IPS-20b (cell line): ENCODE data around the gene PRR20E.

Experiments
- H3K27ac ChIP-seq: one replicate; pipeline ENCODE4 v1.5.1; 2013; ENCODE audit warnings: low read length
- H3K27me3 ChIP-seq: 2 replicates; pipeline ENCODE4 v1.6.1; 2013; ENCODE audit warnings: mild to moderate bottlenecking, low read length, inconsistent platforms; ENCODE audit not compliant: insufficient read depth
- H3K36me3 ChIP-seq: 2 replicates; pipeline ENCODE4 v1.6.1; 2013; ENCODE audit warnings: low read depth, mild to moderate bottlenecking, inconsistent platforms, low read length, moderate library complexity; ENCODE audit not compliant: insufficient read depth
- H3K4me1 ChIP-seq: 2 replicates; pipeline ENCODE4 v1.6.1; 2013; ENCODE audit warnings: mild to moderate bottlenecking, control low read depth, inconsistent platforms, low read length, moderate library complexity; ENCODE audit not compliant: insufficient read depth
- H3K4me3 ChIP-seq: 2 replicates; pipeline ENCODE4 v1.5.1; 2013; ENCODE audit warnings: mild to moderate bottlenecking, low read length, inconsistent platforms
- H3K9ac ChIP-seq: 2 replicates; pipeline ENCODE4 v1.6.1; 2013; ENCODE audit warnings: low read depth, mild to moderate bottlenecking, inconsistent platforms, low read length, moderate library complexity
- H3K9me3 ChIP-seq: 2 replicates; pipeline ENCODE4 v1.6.1; 2013; ENCODE audit warnings: mild to moderate bottlenecking, low read depth, low read length, inconsistent platforms; ENCODE audit not compliant: insufficient read depth

PRR20E gene

GRCh38 chr13:57191667-57192066 is 24.7 kb downstream of the PRR20E start:
- no peak overlapping the region for H3K4me3 ChIP-seq
- H3K27me3 ChIP-seq: no peaks in the 10 kb centered on the region
- no peak overlapping the region for H3K9ac ChIP-seq
- no peaks in the 10 kb centered on the region for H3K9me3 ChIP-seq
- H3K36me3 ChIP-seq: no peaks in the 10 kb centered on the region
- H3K4me1 ChIP-seq: no peaks in the 10 kb centered on the region
- no peak overlapping the region for H3K27ac ChIP-seq

- Histone ChIP-seq H3K27ac (no peak overlapping the region), H3K27me3 (no peaks in the 10 kb centered on the region), H3K4me1 (no peaks in the 10 kb centered on the region), H3K36me3 (no peaks in the 10 kb centered on the region), H3K4me3 (no peak overlapping the region), H3K9me3 (no peaks in the 10 kb centered on the region), H3K9ac (no peak overlapping the region)
These were observed 46.0 kb downstream of the PRR20E start for GRCh38 chr13:57212989-57213388.
